Measurements from ENCODE around the gene PSMA2. TPM values are rescaled to one million over a fixed set of nuclear protein-coding genes. Genes with fewer than 3 reads are reported as not detected.

PSMA2 gene
- total RNA-seq, 2 donors from 2014 or later, result 70.0 to 82.2 TPM

DNA sequence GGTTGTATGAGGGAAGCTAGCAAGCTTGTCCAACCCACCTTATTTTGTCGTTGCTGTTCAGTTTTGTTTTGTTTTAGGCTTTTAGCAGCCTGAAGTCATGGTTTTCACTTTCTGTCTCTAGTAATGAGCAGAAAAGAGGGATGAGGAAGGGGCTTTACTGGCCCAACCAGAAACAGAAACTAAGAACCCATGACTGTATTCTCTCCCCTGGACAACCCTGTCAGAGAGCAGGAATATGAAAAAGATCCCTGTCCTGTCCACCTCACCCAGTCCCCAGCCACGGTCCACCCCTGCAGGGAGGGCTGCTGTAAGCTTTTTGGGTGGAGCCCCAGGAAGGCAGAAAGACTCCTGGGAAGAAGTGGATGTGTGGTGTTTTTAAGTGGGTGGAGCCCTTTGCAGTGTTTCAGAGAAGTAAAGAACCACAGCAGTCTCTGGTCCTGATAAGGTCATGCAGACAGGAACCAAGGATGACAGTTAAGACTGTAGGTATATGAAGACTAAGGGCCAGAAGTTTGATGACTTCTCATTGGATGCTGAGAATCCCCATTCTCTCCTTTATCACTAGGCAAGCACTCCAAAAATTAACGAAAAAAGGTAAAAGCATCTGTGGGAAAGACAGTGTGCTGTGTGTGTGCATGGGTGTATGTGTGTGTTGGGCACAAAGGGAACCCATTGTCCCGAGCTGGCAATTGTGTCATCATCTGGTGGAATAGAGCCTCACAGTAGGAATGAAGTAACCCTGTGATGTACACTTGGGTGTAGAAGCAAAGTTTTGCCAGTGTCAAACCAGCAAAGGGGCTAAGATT lies 14.1 kb upstream of the PSMA2 start:
- DNase-seq (no peak), ATAC-seq (peak in 1 of 2 donors; percentile 38)
- intact Hi-C loops (cut with DNase I), result loop anchor here in 1 of 2 donors (5.0 to 10.0 kb wide), 2 partner anchors 306 to 509 kb away; no protein-coding TSS in a partner anchor

- ATAC-seq (peak; percentile 59 to 63), DNase-seq (peak; percentile 84)
- intact Hi-C loops (cut with DNase I), result loop anchor here in 1 of 2 donors (2.0 to 10.0 kb wide), 4 partner anchors 321 to 898 kb away; no protein-coding TSS in a partner anchor
Measured at GRCh38 chr7:42940985-42941847, 9.2 kb upstream of the PSMA2 start.

DNA sequence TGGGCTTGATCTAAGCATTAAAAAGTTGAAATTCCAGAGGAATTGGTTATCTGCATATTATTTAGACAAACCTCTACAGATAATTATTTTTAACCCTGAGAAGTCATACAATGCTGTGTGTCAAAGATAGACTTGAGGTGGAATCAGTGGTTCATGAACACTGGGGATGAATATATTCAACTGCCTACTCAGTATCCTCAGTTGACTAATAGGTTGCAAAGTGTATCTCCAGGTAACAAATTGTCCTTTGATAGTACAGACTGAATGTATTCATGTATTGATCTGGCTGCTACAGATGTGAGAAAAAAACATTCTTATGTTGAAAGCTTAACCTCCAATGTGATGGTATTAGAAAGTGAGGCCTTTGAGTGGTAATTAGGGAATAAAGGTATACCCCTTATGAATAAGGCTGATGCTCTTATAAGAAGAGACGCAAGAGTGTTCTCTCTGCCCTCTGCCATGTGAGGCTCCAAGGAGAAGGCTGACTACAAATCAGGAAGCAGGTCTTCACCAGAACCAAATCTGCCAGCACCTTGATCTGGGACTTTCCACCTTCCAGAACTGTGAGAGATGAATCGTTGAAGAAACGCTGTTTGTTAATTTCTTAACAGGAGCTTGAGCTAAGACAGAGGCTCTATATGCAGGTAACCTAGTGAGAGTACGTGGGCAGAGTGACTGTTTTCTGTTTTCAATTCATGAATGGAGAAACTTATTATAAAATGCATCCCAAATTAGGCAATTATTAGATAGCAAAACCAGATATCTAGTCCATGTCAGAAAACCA lies 7.7 kb upstream of the PSMA2 start:
- intact Hi-C loops (cut with DNase I), result loop anchor here in 1 of 2 donors (2.0 to 10.0 kb wide), 4 partner anchors 323 to 899 kb away; no protein-coding TSS in a partner anchor
- no peak for DNase-seq

GRCh38 chr7:42935861-42936260 lies 3.9 kb upstream of the PSMA2 start:
- no peak for ATAC-seq
- intact Hi-C loops (cut with DNase I), result no loop called here
- no peak for DNase-seq

More for the DNA sequence above, 7.7 kb upstream of the PSMA2 start:
- ATAC-seq, result no peak

- no peak for ATAC-seq
- intact Hi-C loops (cut with DNase I), result no loop called here
- DNase-seq, result no peak
Measured at GRCh38 chr7:42934291-42934690, 2.3 kb upstream of the PSMA2 start.

- DNase-seq (peak; percentile 43), ATAC-seq (peak; percentile 24 to 51)
- intact Hi-C loops (cut with DNase I), result no loop called here
Measured at GRCh38 chr7:42932811-42933591, 1.0 kb upstream of the PSMA2 start.

DNA sequence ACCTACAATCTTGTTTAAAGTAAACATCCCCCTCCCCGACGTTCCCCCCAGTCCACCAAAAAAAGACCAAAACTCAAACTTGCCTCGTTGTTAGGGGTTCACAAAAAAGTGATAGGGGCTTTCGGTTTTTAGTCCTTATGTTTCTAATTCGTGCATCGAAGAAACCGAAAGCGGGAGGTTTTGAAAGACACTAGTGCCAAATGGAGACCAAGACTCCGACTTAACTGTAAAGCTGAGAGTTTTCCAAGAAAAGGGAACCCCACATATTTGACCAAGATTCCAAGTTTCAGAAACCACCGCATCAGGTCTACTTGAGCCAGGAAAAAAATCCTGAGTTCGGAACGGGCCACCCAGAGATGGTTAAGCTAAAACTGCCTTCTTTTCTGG lies 534 bp downstream of the PSMA2 start:
- ATAC-seq, result no peak
- intact Hi-C loops (cut with DNase I), result no loop called here
- no peak for DNase-seq

GRCh38 chr7:42930889-42931288 lies 1.1 kb downstream of the PSMA2 start:
- no peak for ATAC-seq

GRCh38 chr7:42929449-42929848 lies 2.5 kb downstream of the PSMA2 start:
- intact Hi-C loops (cut with DNase I), result no loop called here
- no peak for ATAC-seq
- DNase-seq, result no peak

More at GRCh38 chr7:42930889-42931288, 1.1 kb downstream of the PSMA2 start:
- intact Hi-C loops (cut with DNase I), result no loop called here
- DNase-seq, result no peak

DNA sequence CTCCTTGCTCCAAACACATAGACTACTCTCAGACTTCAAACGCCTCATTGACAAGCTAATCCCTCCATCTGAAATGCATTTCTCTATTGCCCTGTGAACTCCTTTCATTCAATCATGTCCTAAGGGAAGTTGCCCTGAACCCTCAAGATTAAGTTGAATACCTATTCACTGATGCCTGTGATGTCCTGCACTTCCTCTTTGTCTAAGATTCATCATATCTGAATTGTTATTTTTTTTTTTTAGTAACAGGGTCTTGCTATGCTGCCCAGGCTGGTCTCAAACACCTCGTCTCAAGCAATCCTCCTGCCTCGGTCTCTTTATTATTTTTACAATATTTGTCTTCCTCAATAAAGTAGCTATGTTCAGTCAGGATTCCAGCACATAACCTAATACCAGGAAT lies 3.2 kb downstream of the PSMA2 start:
- no peak for ATAC-seq
- no peak for DNase-seq
- intact Hi-C loops (cut with DNase I), result no loop called here

DNA sequence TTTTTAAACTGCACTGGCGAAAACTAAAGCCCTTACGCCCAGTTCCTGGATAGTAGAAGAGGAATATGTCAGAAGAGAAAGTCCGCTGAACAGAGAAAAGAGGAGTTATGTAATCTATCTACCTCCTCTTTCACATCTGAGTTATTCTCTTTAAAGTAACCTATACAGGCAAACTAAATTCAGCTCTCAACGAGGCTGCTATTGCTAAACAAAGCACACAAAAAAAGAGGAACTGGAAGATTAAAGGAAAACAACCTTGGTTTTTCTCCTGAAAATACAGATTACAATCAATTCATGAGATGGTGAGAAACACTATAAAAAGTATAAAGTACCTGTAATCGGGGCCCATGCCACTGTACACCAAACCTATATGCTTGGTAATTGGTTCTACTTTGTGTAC lies 5.8 kb downstream of the PSMA2 start:
- intact Hi-C loops (cut with DNase I), result no loop called here
- ATAC-seq, result no peak

GRCh38 chr7:42925630-42926029 lies 6.3 kb downstream of the PSMA2 start:
- no peak for DNase-seq
- intact Hi-C loops (cut with DNase I), result no loop called here
- ATAC-seq, result no peak

More for the DNA sequence above, 5.8 kb downstream of the PSMA2 start:
- DNase-seq, result no peak

- intact Hi-C loops (cut with DNase I), result no loop called here
- no peak for DNase-seq
- no peak for ATAC-seq
Measured at GRCh38 chr7:42924223-42924838, 7.6 kb downstream of the PSMA2 start.

DNA sequence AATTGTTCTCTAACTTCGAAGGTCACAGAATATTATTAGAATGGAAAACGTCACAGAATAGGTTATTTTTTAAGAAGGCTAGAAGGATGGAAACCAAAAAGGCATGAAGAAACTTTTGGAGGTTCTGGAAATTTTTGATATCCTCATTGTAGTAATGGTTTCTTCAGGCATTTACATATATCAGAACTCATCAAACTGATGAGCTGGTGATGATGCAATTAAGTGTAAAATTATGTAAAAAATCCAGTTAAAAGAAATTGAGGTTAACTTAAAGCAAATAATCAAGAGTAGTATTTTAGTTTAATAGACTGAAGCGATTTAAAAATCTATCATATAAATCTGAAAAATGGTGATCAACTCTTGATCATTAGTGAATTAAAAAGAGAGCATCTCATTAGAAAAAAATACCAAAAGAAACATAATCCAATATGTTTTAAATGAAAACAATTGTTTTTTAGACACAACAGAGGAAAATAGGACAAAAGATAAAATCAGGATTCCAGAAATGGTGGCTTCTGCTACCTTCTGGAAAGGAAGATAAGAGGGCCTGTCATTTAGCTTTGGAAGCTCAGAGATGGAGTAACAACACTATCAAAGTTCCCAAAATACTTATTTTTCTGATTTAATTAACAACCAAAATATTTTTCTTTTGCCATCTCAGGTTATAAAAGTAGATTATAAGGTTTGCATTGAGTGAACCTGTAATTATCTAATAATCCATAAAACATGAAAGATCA lies 9.8 kb downstream of the PSMA2 start:
- no peak for DNase-seq
- intact Hi-C loops (cut with DNase I), result no loop called here
- ATAC-seq, result no peak

DNA sequence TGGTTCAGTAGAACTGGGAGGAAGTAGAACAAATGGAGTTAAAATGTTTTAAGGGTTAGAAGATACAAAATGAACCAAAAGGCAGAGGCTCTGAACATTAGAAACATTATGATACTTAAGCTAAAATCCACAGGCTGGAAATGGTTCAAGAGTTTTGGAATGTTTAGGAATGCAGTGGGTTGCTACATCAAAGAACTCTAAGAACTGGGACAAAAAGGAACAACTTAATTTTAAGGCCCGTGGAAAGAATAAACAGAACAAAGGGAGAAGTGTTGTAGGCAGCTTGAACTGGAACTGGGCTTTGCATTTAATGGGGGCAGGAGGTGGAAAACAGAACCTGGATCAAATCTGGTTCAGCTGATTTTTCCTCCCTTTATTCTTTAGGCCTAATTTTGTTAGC lies 16.6 kb downstream of the PSMA2 start:
- DNase-seq (no peak), ATAC-seq (no peak)
- intact Hi-C loops (cut with DNase I), result no loop called here

- no peak for DNase-seq
- peak in 1 of 2 donors; percentile 21 for ATAC-seq
Measured at GRCh38 chr7:42914421-42915045, 17.4 kb downstream of the PSMA2 start.

DNA sequence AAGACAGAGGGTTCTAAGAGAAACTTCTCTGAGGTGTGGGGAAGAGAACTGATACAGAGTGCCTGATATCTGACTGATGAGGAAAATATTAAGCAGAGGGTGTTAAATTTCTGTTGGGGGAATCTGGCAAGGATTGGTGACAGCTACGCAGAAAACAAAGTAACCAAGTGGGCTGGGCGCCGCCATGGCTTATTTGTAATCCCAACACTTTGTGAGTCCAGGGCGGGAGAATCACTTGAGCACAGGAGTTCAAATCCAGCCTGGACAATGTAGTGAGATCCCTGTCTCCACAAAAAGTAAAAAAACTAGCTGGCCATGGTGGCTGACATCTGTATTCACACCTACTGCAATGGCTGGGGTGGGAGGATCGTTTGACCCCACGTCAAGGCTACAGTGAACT lies 18.0 kb downstream of the PSMA2 start:
- DNase-seq (no peak), ATAC-seq (no peak)
- intact Hi-C loops (cut with DNase I), result no loop called here

More at GRCh38 chr7:42914421-42915045, 17.4 kb downstream of the PSMA2 start:
- intact Hi-C loops (cut with DNase I), result no loop called here
